Subcutaneous adipose tissue (tissue), 4 donors: ENCODE results near the gene PRM3. TPM values are rescaled to one million over a fixed set of nuclear protein-coding genes. Genes with fewer than 3 reads are reported as not detected.

Source experiments
- total RNA-seq, 4 donors: library from RNA; depleted of rRNA; stranded (reverse); fragments of >200 nt; gene quantifications; one replicate each; pipeline ENCODE4 v1.1.0, GENCODE V29; 2016
- TF ChIP-seq, protein P1 (sequence below): fragments of 450-650 bp; IDR thresholded peaks from one replicate; pipeline ENCODE4 v1.5.1; 2016; ENCODE audit warnings: low read depth, mild to moderate bottlenecking, control low read depth, antibody characterized with exemption, moderate library complexity

The PRM3 gene
- total RNA-seq, 4 donors from 2014 or later, result not detected

DNA sequence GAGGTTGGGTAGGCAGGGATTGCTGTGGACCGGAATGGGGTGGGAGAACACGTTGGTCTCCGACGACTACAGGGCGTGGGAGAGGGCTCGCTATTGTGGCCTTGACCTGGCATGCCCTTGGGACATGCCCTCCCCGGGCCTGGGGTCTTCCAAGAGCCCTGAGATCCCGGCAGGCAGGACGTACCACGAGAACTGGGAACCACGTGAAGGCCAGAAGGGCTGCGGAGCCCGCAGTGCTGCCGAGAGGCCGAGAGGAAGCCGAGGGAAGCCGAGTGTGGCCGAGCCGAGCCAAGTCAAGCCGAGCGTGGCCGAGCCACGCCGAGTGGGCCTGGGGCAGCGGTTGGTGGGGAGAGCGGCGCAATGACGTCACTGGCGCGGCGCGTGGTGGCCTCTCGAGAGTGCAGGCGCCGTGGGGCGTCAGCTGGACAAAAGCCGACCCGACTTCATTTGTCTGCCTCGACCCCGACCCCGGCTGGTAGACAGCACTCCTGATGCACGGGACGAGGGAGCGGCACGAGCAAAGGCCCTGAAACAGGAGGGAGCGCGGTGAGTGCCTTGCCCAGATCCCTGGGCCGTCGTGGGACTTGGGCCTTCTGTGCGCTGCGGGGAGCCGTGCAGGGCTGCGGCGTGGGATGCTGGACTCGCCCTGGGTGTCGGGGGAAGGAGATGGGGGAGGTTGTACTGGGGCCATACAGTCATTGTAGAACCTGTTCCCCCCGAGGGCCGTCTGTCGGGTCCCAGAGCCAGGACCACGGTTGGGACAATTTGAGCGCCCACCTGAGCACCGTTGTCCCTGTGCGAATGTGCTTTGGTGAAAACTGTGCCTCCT, 24.0 kb downstream of the PRM3 start:
- TF ChIP-seq, protein P1, sequence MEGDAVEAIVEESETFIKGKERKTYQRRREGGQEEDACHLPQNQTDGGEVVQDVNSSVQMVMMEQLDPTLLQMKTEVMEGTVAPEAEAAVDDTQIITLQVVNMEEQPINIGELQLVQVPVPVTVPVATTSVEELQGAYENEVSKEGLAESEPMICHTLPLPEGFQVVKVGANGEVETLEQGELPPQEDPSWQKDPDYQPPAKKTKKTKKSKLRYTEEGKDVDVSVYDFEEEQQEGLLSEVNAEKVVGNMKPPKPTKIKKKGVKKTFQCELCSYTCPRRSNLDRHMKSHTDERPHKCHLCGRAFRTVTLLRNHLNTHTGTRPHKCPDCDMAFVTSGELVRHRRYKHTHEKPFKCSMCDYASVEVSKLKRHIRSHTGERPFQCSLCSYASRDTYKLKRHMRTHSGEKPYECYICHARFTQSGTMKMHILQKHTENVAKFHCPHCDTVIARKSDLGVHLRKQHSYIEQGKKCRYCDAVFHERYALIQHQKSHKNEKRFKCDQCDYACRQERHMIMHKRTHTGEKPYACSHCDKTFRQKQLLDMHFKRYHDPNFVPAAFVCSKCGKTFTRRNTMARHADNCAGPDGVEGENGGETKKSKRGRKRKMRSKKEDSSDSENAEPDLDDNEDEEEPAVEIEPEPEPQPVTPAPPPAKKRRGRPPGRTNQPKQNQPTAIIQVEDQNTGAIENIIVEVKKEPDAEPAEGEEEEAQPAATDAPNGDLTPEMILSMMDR, result no peak

DNA sequence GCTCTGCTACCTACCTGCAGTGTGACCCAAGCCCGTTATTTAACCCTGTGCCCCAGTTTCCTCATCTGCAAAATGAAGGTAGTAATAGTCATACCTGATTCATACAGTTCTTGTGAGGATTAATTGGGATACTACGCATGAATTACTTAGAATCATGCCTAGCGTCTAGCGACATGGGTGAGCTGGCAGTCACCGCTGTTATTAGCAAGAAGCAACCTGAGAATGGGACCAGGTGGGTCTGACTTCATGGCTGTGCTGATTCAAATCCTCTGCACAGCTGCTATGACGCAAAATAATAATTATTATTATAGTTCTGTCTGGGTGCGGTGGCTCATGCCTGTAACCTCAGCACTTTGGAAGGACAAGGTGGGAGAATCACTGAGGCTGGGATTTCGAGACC, 25.3 kb downstream of the PRM3 start:
- TF ChIP-seq, protein P1, result no peak

DNA sequence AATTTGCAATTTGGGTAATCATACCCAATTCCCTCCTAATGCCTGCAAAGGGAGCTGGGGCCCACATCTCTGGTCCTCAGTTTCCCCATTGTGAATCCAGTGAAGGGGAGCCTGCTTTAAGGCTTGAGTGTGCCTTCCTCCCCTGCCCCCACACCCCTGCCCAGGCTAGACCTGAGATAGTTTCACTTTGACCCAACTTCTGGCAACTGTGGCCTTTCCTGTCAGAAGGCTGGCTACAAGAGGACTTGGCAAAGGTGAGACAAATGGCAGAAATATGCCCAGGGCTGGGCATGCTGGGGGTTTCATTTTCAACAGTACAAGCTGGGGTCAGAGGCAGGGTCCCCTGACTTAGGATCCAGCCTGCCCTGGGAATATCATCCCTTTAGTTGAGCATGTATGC, 27.4 kb downstream of the PRM3 start:
- TF ChIP-seq, protein P1, result no peak

DNA sequence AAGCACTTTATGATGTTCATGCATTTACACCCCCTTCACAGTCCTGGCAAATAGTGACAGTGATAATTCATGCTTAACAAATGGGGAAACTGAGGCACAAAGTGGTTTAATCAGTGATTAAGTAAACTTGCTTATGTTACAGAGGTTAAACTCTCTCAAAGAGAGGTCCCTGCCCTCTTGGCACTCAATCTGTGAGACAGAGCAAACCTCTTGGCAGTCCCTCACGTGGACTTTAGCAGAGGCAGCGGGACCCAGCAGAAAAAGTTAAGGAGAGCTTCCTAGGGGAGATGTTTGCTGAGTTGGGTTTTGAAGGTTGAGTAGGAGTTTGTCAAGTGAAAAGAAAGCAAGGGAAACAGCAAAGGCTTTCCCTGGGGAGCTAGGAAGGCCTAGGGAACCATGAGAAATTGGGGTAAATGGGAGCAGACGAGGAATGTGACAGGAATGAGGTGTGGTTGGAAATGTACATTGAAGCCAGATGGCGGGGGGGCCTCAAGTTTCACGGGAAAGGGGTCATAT, 28.1 kb downstream of the PRM3 start:
- TF ChIP-seq, protein P1, result no peak

DNA sequence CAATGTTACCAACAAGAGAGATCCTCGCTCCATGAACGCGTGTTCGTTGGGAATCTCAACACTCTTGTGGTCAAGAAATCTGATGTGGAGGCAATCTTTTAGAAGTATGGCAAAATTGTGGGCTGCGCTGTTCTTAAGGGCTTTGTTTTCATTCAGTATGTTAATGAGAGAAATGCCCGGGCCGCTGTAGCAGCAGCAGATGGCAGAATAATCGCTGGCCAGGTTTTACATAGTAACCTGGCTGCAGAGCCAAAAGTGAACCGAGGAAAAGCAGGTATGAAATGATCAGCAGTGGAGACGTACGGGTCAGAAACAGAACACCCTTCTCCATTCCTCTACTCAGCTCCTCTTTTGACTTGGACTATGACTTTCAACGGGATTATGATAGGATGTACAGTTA, 30.8 kb downstream of the PRM3 start:
- TF ChIP-seq, protein P1, result no peak

DNA sequence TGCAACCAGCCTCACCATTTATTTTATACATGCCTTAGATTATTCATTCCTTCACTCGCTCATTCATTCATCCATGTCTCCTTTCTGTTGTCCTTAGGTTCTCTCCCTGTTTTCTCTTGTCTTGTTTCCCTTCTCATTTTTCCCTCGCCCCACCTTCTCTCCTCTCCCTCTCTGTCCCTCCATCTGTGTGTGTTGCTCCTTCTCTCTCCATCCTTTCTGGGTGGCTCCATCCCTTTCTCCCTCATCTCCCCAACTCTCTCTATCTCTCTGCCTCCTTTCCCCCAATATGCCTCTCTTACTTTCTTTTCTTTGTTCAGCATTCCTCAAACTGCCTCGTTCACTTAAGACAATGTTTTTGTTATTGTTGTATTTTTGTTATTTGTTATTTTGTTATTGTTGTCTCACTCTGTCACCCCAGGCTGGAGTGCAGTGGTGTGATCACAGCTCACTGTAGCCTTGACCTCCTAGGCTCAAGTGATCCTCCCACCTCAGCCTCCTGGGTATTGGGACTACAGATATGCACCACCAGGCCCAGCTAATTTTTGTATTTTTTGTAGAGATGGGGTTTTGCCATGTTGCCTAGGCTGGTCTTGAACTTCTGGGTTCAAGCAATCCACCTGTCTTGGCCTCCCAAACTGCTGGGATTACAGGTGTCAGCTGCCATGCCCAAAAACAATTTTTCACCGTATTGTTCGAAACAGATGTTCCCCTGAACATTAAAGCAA, 31.8 kb downstream of the PRM3 start:
- TF ChIP-seq, protein P1, result no peak

DNA sequence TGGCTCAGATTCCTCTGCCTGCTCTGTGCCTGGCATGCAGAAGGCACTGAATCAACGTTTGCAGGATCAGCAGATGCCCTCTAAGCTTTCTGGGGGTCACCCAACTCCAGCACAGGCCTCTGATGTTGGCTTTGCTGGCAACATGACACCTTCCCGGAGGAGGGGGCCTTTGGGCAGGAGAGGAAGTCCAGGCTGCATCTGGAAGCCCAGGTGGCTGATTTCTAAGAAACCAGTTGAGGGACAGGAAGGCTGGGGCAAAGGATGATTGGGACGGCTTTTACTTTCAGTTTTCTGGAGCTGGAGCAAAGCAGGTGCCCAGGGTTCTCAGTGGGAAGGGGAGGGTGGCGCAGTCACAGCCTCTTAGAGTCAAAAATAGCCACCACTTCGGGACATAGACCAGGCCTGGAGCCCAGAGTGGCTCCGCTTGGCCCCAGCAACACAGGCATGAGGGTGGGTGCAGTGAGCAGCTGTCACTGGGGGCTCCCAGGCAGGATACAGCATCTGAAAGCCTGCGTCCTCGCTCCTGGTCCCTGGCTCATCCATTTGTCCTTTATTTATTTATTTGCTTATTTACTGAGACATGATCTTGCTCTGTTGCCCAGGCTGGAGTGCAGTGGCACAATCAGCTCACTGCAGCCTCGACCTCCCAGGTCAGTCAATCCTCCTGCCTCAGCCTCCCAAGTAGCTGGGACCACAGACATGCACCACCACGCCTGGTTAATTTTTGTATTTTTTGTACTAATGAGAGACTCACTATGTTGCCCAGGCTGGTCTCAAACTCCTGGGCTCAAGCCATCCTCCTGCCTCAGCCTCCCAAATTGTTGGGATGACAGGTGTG, 32.6 kb downstream of the PRM3 start:
- TF ChIP-seq, protein P1, result no peak
